ENCODE results near the gene HBA1. TPM values are rescaled to one million over a fixed set of nuclear protein-coding genes. Genes with fewer than 3 reads are reported as not detected.
A peak's percentile ranks its signal among the peaks of the same experiment; 100 is the strongest.
"Not testable (repeated sequence)": the region's sequence is repeated elsewhere in the genome, so short reads cannot be mapped to it uniquely, and the experiment has no call there.

Gene HBA1
- polyA plus RNA-seq, 1 donor: 1,043 TPM

- DNase-seq: not testable (repeated sequence)
Measured at GRCh38 chr16:176006-176405, 474 bp upstream of the HBA1 start.

GRCh38 chr16:177394-177822, 928 bp downstream of the HBA1 start:
- no peak for DNase-seq

- no peak for DNase-seq
Measured at GRCh38 chr16:177981-178667, 1.6 kb downstream of the HBA1 start.

GRCh38 chr16:178668-179015, 2.2 kb downstream of the HBA1 start:
- no peak for DNase-seq

- no peak for DNase-seq
Measured at GRCh38 chr16:179211-180092, 3.0 kb downstream of the HBA1 start.

- DNase-seq: no peak
Measured at GRCh38 chr16:180101-180675, 3.7 kb downstream of the HBA1 start, which contains the start of gene HBQ1. Gene HBQ1, plus strand, starts transcription at chr16:180459. Its CDS starts 28 bp downstream, at chr16:180487.

GRCh38 chr16:180681-181564, 4.4 kb downstream of the HBA1 start:
- peak; percentile 73 for DNase-seq

- no peak for DNase-seq
Measured at GRCh38 chr16:181565-182021, 5.1 kb downstream of the HBA1 start.

GRCh38 chr16:183005-183404, 6.5 kb downstream of the HBA1 start:
- DNase-seq: no peak

- no peak for DNase-seq
Measured at GRCh38 chr16:185213-185612, 8.7 kb downstream of the HBA1 start.

- DNase-seq: no peak
Measured at GRCh38 chr16:185691-186090, 9.2 kb downstream of the HBA1 start.

- no peak for DNase-seq
Measured at GRCh38 chr16:187330-187729, 10.8 kb downstream of the HBA1 start.

- no peak for DNase-seq
Measured at GRCh38 chr16:188674-189073, 12.2 kb downstream of the HBA1 start.

- DNase-seq: no peak
Measured at GRCh38 chr16:189604-190186, 13.2 kb downstream of the HBA1 start.

- no peak for DNase-seq
Measured at GRCh38 chr16:191831-192230, 15.4 kb downstream of the HBA1 start.

- no peak for DNase-seq
Measured at GRCh38 chr16:192686-193085, 16.2 kb downstream of the HBA1 start.

GRCh38 chr16:193441-193840, 17.0 kb downstream of the HBA1 start:
- no peak for DNase-seq

GRCh38 chr16:194516-194915, 18.0 kb downstream of the HBA1 start:
- no peak for DNase-seq

- DNase-seq: no peak
Measured at GRCh38 chr16:200388-200787, 23.9 kb downstream of the HBA1 start.

GRCh38 chr16:203246-203645, 26.8 kb downstream of the HBA1 start:
- no peak for DNase-seq

GRCh38 chr16:204046-204445, 27.6 kb downstream of the HBA1 start:
- not testable (repeated sequence) for DNase-seq

GRCh38 chr16:209359-209758, 32.9 kb downstream of the HBA1 start:
- DNase-seq: not testable (repeated sequence)
